Colonic mucosa (tissue), 4 donors: ENCODE results near the gene PTGDR2. TPM values are rescaled to one million over a fixed set of nuclear protein-coding genes. Genes with fewer than 3 reads are reported as not detected.

ENCODE experiments used
- DNase-seq: peaks from one replicate; pipeline ENCODE4 v3.0.0-alpha.2; 2020
- H3K27ac ChIP-seq: fragments of 200-600 bp; one replicate; pipeline ENCODE4 v1.8.0; 2021
- H3K27me3 ChIP-seq: fragments of 200-600 bp; one replicate; pipeline ENCODE4 v1.8.0; 2021
- H3K36me3 ChIP-seq: fragments of 200-600 bp; one replicate; pipeline ENCODE4 v1.8.0; 2021
- H3K4me1 ChIP-seq: fragments of 200-600 bp; one replicate; pipeline ENCODE4 v1.8.0; 2021; ENCODE audit warnings: mild to moderate bottlenecking
- H3K4me3 ChIP-seq: fragments of 200-600 bp; one replicate; pipeline ENCODE4 v1.8.0; 2021
- H3K9ac ChIP-seq, 2 donors: one replicate each; pipeline ENCODE4 v1.7.0; 2013; ENCODE audit warnings: control low read depth in 2 of 2, low read depth in 2 of 2, low read length in 2 of 2
- H3K9me3 ChIP-seq: fragments of 200-600 bp; one replicate; pipeline ENCODE4 v1.8.0; 2021
- intact Hi-C: fragments of 100-400 bp; cut with DNase I; formaldehyde crosslinking; loops from one replicate; pipeline ENCODE4 v1.14.1; 2022
- total RNA-seq, 2 donors: library from RNA; stranded (reverse); fragmentation: NEBNext Ultra II Directional in 1 of 2; extraction: Animal tissue kit (Norgen Biotek cat#: 25700) in 1 of 2; gene quantifications; one replicate each; pipeline ENCODE4 v1.2.1, GENCODE V29; 2021
- TF ChIP-seq, protein P1 (sequence below): fragments of 200-600 bp; IDR thresholded peaks from one replicate; pipeline ENCODE4 v1.8.0; 2022; ENCODE audit warnings: antibody characterized with exemption, mild to moderate bottlenecking
- donor health status: healthy.
- donor health status: DM: no; HTN: no; CAD: no.
- donor health status: DM: no; HTN: no; CAD: no.

PTGDR2 gene
- total RNA-seq, 2 donors from 2014 or later, result 3.7 to 4.7 TPM

DNA sequence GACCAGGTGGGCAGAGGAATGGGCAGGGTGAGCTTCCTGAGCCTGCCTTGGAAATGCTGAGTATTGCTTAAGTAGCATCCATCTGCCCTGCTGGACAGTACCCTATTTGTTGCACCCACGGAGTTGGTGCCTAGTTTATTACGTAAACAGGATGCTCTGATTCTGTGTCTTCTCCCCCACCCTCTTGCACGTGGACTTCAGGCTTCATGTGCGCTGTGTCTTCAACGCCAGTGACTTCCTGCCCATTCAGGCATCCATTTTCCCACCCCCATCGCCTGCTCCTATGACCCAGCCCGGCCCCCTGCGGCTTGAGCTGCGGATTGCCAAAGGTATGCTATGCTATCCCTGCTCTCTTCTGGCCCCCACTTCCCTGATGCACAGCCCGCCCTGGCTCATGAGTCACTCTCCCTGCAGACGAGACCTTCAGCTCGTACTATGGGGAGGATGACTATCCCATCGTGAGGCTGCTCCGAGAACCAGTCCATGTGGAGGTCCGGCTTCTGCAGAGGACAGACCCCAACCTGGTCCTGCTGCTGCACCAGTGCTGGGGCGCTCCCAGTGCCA is 17.3 kb upstream of the PTGDR2 start:
- no peak overlapping the region for H3K9ac ChIP-seq
- H3K36me3 ChIP-seq, result no peaks in the 10 kb centered on the region
- H3K27me3 ChIP-seq, result no peaks in the 10 kb centered on the region
- intact Hi-C loops, result no loop called here
- H3K4me3 ChIP-seq, result no peak overlapping the region
- H3K9me3 ChIP-seq, result no peaks in the 10 kb centered on the region
- no peak for DNase-seq
- TF ChIP-seq, protein P1, sequence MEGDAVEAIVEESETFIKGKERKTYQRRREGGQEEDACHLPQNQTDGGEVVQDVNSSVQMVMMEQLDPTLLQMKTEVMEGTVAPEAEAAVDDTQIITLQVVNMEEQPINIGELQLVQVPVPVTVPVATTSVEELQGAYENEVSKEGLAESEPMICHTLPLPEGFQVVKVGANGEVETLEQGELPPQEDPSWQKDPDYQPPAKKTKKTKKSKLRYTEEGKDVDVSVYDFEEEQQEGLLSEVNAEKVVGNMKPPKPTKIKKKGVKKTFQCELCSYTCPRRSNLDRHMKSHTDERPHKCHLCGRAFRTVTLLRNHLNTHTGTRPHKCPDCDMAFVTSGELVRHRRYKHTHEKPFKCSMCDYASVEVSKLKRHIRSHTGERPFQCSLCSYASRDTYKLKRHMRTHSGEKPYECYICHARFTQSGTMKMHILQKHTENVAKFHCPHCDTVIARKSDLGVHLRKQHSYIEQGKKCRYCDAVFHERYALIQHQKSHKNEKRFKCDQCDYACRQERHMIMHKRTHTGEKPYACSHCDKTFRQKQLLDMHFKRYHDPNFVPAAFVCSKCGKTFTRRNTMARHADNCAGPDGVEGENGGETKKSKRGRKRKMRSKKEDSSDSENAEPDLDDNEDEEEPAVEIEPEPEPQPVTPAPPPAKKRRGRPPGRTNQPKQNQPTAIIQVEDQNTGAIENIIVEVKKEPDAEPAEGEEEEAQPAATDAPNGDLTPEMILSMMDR, result no peak
- H3K27ac ChIP-seq, result peak overlapping the region; percentile 36
- H3K4me1 ChIP-seq, result no peaks in the 10 kb centered on the region

DNA sequence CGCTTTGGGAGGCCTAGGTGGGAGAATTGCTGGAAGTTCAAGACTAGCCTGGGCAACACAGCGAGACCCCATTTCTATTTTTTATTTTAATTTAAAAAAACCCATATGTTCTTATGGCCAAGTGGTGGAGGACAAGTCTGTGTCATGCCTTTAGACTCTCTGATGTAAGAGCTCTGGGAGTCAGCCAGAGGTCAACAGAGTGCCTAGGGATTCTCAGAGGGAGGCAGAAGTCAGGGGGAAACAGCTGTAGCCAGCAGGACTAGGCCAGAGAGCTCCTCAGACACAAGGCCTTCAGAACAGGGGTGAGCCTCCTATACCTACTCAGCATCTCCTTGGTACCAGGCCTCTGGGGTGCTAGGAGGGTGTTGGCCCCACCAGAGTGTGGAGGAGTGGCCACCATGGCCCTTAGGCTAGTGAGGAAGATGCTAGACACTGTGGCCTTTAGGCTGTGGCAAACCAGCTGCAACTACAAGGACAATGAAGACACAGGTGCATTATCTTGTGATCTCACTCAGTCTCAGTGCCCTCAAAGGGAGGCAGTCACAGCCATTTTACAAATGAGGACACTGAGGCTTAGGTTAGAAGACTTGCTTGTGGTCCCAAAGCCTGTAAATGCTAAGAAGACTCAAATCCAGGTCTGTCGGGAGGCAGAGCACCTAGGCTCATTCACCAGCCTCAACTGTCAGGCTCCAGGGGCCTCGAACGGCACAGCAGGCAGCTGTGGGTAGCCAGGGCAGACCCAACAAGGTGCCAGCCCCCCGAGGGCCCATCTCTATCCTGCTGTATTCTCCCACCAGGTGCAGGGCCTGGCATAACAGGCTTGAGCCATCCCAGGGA is 16.6 kb upstream of the PTGDR2 start:
- Histone ChIP-seq H3K9me3 (no peaks in the 10 kb centered on the region), H3K27me3 (no peaks in the 10 kb centered on the region), H3K27ac (peak overlapping the region; percentile 36), H3K4me1 (no peaks in the 10 kb centered on the region), H3K9ac (peak overlapping the region in 1 of 2 donors; percentile 14), H3K36me3 (no peaks in the 10 kb centered on the region), H3K4me3 (no peak overlapping the region)
- DNase-seq, result peak; percentile 37
- TF ChIP-seq, protein P1, result no peak
- intact Hi-C loops, result no loop called here

DNA sequence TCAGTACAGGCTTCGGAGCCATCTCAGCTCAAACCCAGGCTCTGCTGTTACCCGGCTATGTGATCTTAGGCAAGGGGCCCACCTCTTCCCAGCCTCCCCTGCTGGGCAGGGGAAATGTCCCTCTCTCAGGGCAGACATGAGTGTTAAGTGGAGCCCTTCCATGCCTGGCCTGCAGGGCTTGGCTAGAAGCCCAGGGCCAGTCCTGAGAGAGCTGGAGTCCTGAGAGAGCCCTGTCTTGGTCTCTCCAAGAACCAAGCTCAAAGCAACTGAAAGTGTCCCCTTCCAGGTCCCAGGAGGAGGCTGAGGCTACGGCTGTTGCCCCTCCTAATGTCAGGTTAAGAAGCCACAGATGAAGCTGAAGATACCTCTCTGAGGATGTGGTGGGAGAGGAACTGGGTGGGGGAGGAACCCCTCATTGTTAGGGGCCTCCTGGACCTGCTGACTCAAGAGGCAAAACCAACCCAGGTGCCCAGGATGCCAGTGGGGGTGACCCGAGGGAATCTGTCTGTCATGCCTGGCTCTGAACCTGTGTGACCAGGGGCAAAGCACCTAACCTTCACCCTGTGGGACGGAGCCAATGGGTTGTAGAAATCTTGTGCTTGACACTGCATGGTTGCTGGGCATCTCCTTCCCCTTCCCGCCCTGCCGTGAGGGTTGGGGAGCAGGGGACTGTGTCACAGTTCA is 15.8 kb upstream of the PTGDR2 start:
- intact Hi-C loops, result no loop called here
- no peak for DNase-seq
- TF ChIP-seq, protein P1, result no peak
- H3K36me3 ChIP-seq, result no peaks in the 10 kb centered on the region
- H3K9me3 ChIP-seq, result no peaks in the 10 kb centered on the region
- no peaks in the 10 kb centered on the region for H3K27me3 ChIP-seq
- H3K4me3 ChIP-seq, result no peak overlapping the region
- H3K9ac ChIP-seq, result no peak overlapping the region
- no peaks in the 10 kb centered on the region for H3K4me1 ChIP-seq
- H3K27ac ChIP-seq, result no peak overlapping the region

DNA sequence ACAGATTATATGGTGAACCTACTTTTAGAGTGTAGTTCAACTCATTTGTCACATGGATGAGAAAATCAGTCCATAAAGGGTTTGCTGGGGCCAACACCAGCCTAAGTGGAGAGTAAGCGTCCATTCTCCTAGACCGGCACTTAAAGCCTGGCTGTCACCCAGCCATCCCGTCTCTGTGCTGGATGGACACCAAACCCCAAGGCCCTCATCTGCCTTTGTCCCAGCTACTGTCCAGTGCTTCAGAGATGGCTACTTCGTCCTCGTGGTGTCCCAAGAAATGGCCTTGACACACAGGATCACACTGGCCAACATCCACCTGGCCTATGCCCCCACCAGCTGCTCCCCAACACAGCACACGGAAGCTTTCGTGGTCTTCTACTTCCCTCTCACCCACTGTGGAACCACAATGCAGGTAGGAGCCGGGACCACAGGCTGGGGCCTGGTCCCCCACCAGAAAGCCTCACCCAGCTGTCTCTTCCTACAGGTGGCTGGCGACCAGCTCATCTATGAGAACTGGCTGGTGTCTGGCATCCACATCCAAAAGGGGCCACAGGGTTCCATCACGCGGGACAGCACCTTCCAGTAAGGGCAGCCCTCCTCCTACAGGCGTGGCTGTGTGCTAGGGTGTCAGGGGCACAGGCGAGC is 15.1 kb upstream of the PTGDR2 start:
- Histone ChIP-seq H3K27ac (no peak overlapping the region), H3K36me3 (no peaks in the 10 kb centered on the region), H3K4me3 (no peak overlapping the region), H3K4me1 (no peaks in the 10 kb centered on the region), H3K9me3 (no peaks in the 10 kb centered on the region), H3K9ac (no peak overlapping the region), H3K27me3 (no peaks in the 10 kb centered on the region)
- no peak for DNase-seq
- intact Hi-C loops, result no loop called here
- TF ChIP-seq, protein P1, result no peak

DNA sequence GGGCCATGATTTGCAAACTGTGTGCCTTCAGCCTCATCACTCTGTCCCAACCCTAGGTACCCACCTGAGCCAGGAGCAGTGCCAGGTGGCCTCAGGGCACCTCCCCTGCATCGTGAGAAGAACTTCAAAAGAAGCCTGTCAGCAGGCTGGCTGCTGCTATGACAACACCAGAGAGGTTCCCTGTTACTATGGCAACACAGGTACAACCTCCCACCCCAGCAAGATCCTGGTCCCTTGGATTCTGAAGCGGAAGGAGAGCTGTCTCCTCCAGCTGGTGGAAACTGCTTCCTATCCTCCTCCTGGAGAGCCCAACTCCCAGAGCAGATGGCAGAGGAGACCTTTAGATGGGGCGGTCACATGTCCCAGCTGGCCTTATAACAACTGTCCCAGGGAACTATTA is 14.5 kb upstream of the PTGDR2 start:
- Histone ChIP-seq H3K4me1 (no peaks in the 10 kb centered on the region), H3K36me3 (no peaks in the 10 kb centered on the region), H3K4me3 (no peak overlapping the region), H3K27ac (no peak overlapping the region), H3K27me3 (no peaks in the 10 kb centered on the region), H3K9me3 (no peaks in the 10 kb centered on the region), H3K9ac (no peak overlapping the region)
- DNase-seq, result no peak
- TF ChIP-seq, protein P1, result no peak
- intact Hi-C loops, result no loop called here
